NK-92 treated with Interleukin-12 subunit alpha and Interleukin-12 subunit beta, amount 100 ng/mL, for 24 hours (cell line): ENCODE data around the gene PLCB4.

ENCODE experiments used
- DNase-seq: peaks from one replicate; lab custom pipeline; 2025; lab: John Stamatoyannopoulos, UW

The PLCB4 gene

DNA sequence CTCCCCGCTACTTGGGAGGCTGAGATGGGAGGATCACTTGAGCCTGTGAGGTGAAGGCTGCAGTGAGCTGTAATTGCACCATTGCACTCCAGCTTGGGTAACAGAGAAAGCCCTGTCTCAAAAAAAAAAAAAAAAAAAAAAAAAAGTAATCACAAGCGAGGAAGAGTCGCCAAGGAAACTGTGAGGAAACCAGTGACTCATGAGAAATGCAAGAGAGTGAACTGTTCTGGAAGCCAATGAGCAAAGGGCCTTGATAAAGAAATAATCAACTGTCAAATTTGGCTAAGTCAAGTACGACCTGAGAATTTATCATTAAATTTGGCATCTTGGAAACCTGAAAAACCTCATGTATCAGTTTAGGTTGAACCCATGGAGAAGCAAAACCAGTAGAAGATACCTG is 429.4 kb downstream of the PLCB4 start:
- DNase-seq: no peak

- no peak for DNase-seq
These were observed 430.4 kb downstream of the PLCB4 start for GRCh38 chr20:9499126-9499899.

DNA sequence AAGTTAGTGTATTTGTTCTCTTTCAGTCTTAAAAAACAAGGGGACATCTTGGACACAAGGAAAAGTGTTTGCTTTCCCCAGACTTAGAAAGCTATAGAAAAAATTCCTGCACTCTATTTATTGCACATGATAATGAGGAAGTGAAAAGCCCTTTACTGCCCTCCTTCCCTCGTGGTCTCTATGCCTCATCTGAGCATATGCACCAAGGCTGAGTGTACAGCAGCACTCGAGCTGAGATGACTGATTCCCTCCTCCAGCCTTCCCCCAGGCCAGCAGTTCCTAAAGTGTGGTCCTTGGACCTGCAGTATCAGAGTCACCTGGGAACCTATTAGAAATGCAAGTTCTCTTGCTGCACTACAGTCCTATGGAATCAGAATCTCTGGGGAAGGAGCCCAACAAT is 431.2 kb downstream of the PLCB4 start:
- DNase-seq: no peak

GRCh38 chr20:9501473-9501872 is 432.6 kb downstream of the PLCB4 start:
- no peak for DNase-seq

DNA sequence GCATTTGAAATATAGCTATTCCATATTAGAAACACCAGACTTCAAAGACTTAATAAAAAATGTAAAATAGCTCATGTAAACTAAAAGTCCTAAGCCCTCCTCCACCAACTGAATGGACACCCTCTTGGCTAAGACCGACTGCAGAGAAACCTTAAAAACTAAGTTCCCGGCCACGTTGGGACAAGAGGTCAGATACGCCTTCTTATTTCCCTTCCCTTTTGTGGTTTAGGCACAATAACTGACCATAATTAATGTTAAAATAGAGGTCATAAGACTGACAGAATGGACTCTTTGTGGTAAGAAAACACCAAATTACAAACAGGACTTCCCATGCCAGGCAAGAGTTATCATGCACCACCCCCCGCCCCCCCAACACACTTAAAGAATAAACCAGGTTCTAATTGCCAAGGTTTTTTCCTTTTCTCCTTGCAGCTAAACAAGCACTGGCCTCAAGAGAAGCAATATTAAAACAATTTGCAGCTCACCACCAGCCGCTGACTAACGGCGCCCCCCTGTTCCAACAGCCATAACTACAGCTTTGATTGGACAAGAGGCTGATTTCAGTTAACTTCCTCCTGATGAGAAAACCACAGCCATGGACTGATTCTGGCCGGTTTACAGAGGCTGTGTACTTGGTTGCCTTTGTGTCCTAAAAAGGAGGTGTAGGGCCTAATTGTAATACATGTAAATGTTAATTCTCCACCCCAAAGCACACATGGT is 434.8 kb downstream of the PLCB4 start:
- no peak for DNase-seq

- DNase-seq: no peak
These were observed 437.5 kb downstream of the PLCB4 start for GRCh38 chr20:9506280-9506821.

GRCh38 chr20:9506964-9507369 is 438.1 kb downstream of the PLCB4 start:
- DNase-seq: no peak

DNA sequence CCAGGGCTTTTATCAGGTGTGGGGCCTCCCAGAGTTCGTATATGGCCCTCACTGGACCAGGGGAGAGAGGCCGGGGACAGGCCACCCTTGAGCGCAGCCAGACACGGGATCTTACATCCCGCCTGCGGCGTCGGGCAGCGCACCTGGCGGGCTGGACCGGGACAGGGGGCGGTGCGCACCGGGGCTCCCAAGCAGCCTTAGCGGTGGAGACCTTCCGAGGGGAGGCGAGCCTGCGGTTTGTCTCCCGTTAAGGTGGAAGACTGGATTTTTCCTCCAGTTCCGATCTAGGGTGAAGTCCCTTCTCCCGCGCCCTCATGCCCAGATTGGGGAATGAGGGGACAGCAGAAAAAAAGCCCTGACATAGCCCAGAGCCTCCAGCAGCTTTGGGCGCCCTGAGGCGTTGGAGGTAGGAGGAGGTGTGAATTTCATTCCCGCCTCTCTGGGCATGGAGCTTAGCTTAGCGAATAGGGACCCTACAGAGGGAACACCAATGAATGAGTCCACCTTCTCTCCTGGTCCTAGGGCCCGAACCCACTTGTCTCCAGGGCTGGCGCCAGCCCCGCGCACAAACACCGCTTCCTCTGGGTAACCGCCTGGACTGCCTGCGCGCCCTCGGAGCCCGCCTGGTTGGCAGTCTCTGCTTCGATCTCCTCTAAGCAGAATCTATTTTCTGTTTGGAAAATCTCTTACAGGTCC is 438.8 kb downstream of the PLCB4 start:
- DNase-seq: no peak

DNA sequence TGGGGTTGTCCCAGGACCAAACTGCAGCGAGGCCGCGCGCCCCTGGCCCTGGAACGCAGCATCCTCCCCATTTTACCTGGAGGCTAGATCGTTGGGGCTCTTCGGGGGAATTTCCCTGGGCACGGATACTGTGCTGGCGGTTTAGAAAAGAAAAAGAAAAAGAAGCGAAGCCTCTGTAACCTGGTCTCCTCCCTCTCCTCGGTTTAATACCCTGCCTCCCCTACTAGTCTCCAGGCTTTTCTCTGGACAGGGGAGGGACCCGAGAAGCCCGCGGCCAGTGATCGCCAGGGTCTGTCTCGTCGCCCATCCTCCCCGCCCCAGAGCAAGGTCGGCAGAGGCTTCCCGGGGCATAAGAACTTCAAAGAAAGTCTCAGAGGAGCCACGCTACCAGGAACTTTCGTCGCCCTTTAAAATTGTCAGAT is 439.4 kb downstream of the PLCB4 start:
- DNase-seq: no peak

DNA sequence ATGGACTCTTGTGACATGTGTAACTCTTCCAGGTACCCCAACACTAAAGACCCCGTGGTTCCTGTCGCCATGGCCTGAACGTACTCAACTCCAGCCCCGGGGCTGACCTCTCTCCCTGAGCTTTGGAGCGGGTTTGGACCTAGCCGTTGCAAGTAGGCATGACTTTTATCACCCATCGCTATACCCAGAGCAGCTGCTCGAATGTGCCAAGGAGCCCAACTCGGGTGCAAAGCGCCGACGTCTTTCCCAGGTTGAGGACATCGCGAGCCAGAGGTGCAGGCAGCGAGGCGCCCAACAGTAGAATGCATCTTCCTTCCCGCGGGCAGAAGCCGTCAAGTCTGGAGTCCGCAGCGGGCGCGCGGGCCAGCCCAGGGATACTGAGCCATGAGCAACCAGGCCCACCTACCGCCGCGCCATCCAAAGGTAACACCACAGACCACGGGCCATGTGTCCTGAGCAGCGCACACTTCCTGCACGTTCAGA is 439.9 kb downstream of the PLCB4 start:
- DNase-seq: no peak

GRCh38 chr20:9509246-9509645 is 440.4 kb downstream of the PLCB4 start:
- no peak for DNase-seq

- DNase-seq: no peak
These were observed 442.0 kb downstream of the PLCB4 start for GRCh38 chr20:9510911-9511310.

GRCh38 chr20:9514072-9514460 is 445.2 kb downstream of the PLCB4 start:
- DNase-seq: no peak

DNA sequence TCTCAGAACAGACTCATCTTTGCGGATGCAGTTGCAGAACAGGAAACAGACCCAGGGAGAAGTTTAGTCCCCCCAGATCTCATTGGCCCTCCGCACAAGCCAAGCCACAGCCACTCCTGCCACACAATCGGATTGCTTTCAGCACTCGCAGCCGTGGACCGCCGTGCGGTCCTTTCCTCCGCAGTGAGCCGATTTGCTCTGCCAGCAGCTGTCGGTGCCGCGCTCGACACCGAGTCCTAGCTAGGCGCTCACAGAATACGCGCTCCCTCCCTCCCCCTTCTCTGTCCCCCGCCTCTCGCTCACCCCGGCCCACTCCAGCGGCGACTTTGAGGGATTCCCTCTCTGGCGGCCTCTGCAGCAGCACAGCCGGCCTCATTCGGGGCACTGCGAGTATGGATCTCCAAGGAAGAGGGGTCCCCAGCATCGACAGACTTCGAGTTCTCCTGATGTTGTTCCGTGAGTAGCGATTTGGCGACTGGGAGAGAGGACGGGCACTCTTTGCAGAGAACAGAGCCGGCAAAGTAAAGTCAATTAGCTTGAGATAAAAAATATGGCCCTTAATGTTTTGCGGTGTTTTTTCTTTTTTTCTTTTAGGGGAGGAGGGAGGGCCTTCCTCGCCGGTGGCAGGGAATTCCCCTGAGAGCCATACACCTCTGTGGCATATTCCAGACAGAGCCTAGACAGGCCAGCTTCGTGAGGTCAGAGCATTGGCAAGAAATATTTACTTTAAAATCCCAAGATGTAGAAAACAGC is 445.8 kb downstream of the PLCB4 start, which contains the start of gene LAMP5:
TSS of gene LAMP5 (plus strand) at position 130 of the 753 bp plus-strand sequence. CDS start at position 393, 263 bp downstream.
- no peak for DNase-seq

- DNase-seq: no peak
These were observed 446.3 kb downstream of the PLCB4 start for GRCh38 chr20:9515214-9515585.

GRCh38 chr20:9515741-9516233 is 446.9 kb downstream of the PLCB4 start:
- no peak for DNase-seq

DNA sequence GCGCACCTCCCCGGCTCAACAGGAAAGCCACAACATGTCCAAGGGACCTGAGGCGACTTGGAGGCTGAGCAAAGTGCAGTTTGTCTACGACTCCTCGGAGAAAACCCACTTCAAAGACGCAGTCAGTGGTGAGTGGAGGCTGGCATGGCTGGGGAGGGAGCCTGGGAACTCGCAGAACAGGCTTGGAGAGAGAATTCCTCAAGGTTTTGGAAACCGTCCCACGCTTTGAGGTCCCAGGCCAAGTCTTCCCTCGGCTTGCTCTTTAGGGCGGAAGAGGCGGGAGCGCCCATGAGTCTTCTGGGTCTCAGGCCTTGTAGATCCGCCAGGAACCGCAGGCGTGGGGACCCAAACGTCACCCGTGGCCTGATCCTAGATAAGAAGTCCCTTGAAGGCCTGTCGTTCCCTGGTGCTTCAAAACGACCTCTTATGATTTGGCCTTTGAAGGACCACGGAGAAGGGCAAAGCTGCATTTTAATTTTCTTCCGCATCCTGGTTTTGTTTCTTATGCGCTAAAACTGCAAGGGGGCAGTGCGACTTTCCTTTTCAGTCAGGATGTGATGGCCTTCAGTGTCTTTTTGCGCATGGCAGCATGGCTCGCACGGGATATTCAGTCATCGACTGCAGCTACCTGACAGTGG is 447.5 kb downstream of the PLCB4 start:
- no peak for DNase-seq

GRCh38 chr20:9517297-9518162 is 448.6 kb downstream of the PLCB4 start:
- DNase-seq: no peak

DNA sequence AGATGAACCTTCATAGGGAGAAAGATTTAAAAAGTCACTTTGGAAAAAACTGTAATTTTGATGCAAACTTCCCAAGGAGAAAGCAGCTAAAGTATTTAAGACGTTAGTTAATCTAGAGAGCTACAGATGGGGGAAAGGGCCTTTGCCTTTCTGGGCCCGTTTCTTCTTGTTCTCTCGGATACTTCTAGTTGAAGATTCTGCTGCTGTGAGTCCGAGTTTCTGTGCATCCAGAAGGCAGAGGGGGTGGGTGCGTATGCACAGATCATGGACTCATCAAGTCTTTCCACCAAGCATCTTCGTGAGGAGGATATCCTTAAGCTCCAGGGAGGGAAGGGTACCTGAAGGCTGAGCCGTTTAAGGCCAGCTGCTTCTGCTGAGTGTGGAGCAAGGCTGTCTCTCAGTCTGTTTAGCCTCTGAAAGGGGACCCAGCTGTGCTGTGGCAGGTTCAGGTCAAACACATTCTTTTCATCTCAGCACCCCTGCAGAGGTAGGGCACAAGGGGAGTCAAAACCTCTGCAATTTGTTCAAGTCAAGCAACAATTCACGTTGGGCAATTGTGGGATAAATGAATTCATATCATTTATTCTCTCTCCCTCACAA is 449.8 kb downstream of the PLCB4 start:
- DNase-seq: no peak

DNA sequence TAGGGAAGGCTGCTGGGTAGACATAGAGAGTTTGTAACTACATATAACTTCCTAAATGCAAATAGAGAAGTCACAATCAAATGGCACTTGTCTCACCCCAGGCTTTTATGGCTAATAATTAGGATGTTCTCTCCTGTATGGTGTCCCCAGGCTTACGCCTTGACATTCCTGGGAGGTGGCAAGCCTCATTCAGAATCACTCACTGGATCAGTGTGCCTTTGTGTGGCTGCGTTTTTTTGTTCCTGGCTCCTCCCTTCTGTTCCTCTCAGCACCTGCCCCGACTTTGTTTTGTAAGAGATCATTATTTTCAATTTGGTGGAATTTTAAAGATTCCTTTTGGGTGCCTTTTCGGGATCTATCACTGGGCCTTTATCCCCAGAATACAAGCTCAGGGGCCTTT is 451.2 kb downstream of the PLCB4 start:
- no peak for DNase-seq
